ENCODE results near the gene ZBTB8B. TPM values are rescaled to one million over a fixed set of nuclear protein-coding genes. Genes with fewer than 3 reads are reported as not detected.

The ZBTB8B gene
- polyA plus RNA-seq, 1 experiment, result not detected

GRCh38 chr1:32489774-32490454 lies 25.0 kb downstream of the ZBTB8B start:
- no peak for TF ChIP-seq CTCF (IDR thresholded peaks at IDR 0.05; ENCODE audit: insufficient read depth, low read depth, low read length)
- no peak for DNase-seq (ENCODE audit: low read depth)
- ChIA-PET CTCF (no interaction called here), POLR2A (no interaction called here)
- H3K4me3 ChIP-seq (ENCODE audit: low read depth, low read length), result no peak overlapping the region
- peaks cover 2% of the 10 kb centered on the region for H3K27me3 ChIP-seq (ENCODE audit: control insufficient read depth, insufficient read depth, low read length)
- H3K36me3 ChIP-seq (ENCODE audit: control insufficient read depth, insufficient read depth, low read length), result no peaks in the 10 kb centered on the region

GRCh38 chr1:32491386-32491785 lies 26.5 kb downstream of the ZBTB8B start:
- CTCF ChIA-PET, result no interaction called here
- POLR2A ChIA-PET, result no interaction called here
- no peak for TF ChIP-seq CTCF (IDR thresholded peaks at IDR 0.05; ENCODE audit: insufficient read depth, low read depth, low read length)

GRCh38 chr1:32494196-32494595 lies 29.3 kb downstream of the ZBTB8B start:
- Histone ChIP-seq H3K27me3 (ENCODE audit: control insufficient read depth, insufficient read depth, low read length) (peaks cover 2% of the 10 kb centered on the region), H3K4me3 (ENCODE audit: low read depth, low read length) (no peak overlapping the region), H3K36me3 (ENCODE audit: control insufficient read depth, insufficient read depth, low read length) (no peaks in the 10 kb centered on the region)
- DNase-seq (ENCODE audit: low read depth), result no peak
- CTCF ChIA-PET, result no interaction called here
- TF ChIP-seq CTCF (IDR thresholded peaks at IDR 0.05; ENCODE audit: insufficient read depth, low read depth, low read length), result no peak
- POLR2A ChIA-PET, result no interaction called here

More at GRCh38 chr1:32491386-32491785, 26.5 kb downstream of the ZBTB8B start:
- no peak for DNase-seq (ENCODE audit: low read depth)
- Histone ChIP-seq H3K4me3 (ENCODE audit: low read depth, low read length) (no peak overlapping the region), H3K36me3 (ENCODE audit: control insufficient read depth, insufficient read depth, low read length) (no peaks in the 10 kb centered on the region), H3K27me3 (ENCODE audit: control insufficient read depth, insufficient read depth, low read length) (peaks cover 2% of the 10 kb centered on the region)

GRCh38 chr1:32494711-32495337 lies 30.0 kb downstream of the ZBTB8B start:
- ChIA-PET CTCF (interaction anchor here (0.6 to 1.4 kb wide), 3 partner anchors 14 to 278 kb away, joined by 3 to 4 read pairs (median 3); no protein-coding TSS in a partner anchor), POLR2A (no interaction called here)
- no peaks in the 10 kb centered on the region for H3K36me3 ChIP-seq (ENCODE audit: control insufficient read depth, insufficient read depth, low read length)
- peaks cover 2% of the 10 kb centered on the region for H3K27me3 ChIP-seq (ENCODE audit: control insufficient read depth, insufficient read depth, low read length)
- no peak for TF ChIP-seq CTCF (IDR thresholded peaks at IDR 0.05; ENCODE audit: insufficient read depth, low read depth, low read length)
- DNase-seq (ENCODE audit: low read depth), result no peak
- no peak overlapping the region for H3K4me3 ChIP-seq (ENCODE audit: low read depth, low read length)

- TF ChIP-seq CTCF (IDR thresholded peaks at IDR 0.05; ENCODE audit: insufficient read depth, low read depth, low read length), result no peak
Measured at GRCh38 chr1:32496127-32496526, 31.3 kb downstream of the ZBTB8B start.

More at GRCh38 chr1:32496127-32496526, 31.3 kb downstream of the ZBTB8B start:
- DNase-seq (ENCODE audit: low read depth), result no peak
- POLR2A ChIA-PET, result no interaction called here
- no peaks in the 10 kb centered on the region for H3K36me3 ChIP-seq (ENCODE audit: control insufficient read depth, insufficient read depth, low read length)
- no peak overlapping the region for H3K4me3 ChIP-seq (ENCODE audit: low read depth, low read length)
- CTCF ChIA-PET, result interaction anchor here (1.0 to 1.4 kb wide), 4 partner anchors 15 to 276 kb away, joined by 3 read pairs; no protein-coding TSS in a partner anchor
- H3K27me3 ChIP-seq (ENCODE audit: control insufficient read depth, insufficient read depth, low read length), result no peaks in the 10 kb centered on the region
